ENCODE measurements around the gene DISC1. TPM values are rescaled to one million over a fixed set of nuclear protein-coding genes. Genes with fewer than 3 reads are reported as not detected.

The DISC1 gene
- polyA plus RNA-seq, 1 of the 3 experiments (the other 2 are of a cell fraction): 1.7 TPM

- Histone ChIP-seq H3K79me2 (ENCODE audit: insufficient read depth) (no peaks in the 10 kb centered on the region), H3K4me2 (no peak overlapping the region), H3F3A (replicated peaks; ENCODE audit: insufficient read depth) (no peaks in the 10 kb centered on the region), H3K9me3 (no peaks in the 10 kb centered on the region), H3K36me3 (replicated peaks in 1 of 2; ENCODE audit: control insufficient read depth in 1 of 2, insufficient read depth in 2 of 2, low read length in 1 of 2) (peaks cover 0 to 2% of the 10 kb centered on the region in 2 experiments), H4K20me1 (ENCODE audit: insufficient read depth) (no peaks in the 10 kb centered on the region), H2AFZ (ENCODE audit: low read depth) (no peak overlapping the region), H3K9ac (no peak overlapping the region), H3K9me2 (no peaks in the 10 kb centered on the region; the same call in 1 of the 2 replicates), H3K27ac (ENCODE audit: low read depth in 2 of 2, low read length in 1 of 2) (no peak overlapping the region), H3K27me3 (ENCODE audit: insufficient read depth) (no peaks in the 10 kb centered on the region), H3K4me3 (ENCODE audit: low read depth in 2 of 2, low read length in 1 of 2) (no peak overlapping the region), H3K4me1 (ENCODE audit: control insufficient read depth in 1 of 2, insufficient read depth in 2 of 2, low read depth in 1 of 2, low read length in 1 of 2) (peaks cover 0 to 4% of the 10 kb centered on the region in 2 experiments; a peak in 2 of 4 replicates)
- POLR2A ChIA-PET: no interaction called here
- WGBS (ENCODE audit: low lambda C conversion rate): 62% methylated on average over 1 of the region's 1 CpG
- no peak for TF ChIP-seq MXI1 (IDR thresholded peaks at IDR 0.05; ENCODE audit: low read depth, low read length)
- no peak for TF ChIP-seq RAD21 (IDR thresholded peaks at IDR 0.05; ENCODE audit: low read length)
- no peak for TF ChIP-seq MEF2A (IDR thresholded peaks at IDR 0.05; ENCODE audit: borderline replicate concordance, low read depth)
- no peak for TF ChIP-seq JUND (IDR thresholded peaks at IDR 0.05)
- no peak for TF ChIP-seq IRF3 (IDR thresholded peaks at IDR 0.05; ENCODE audit: low read depth, low read length)
- TF ChIP-seq USF2 (IDR thresholded peaks at IDR 0.05; ENCODE audit: borderline replicate concordance, low read depth, low read length): no peak
- no peak for TF ChIP-seq FOXM1 (IDR thresholded peaks at IDR 0.05; ENCODE audit: low read depth)
- TF ChIP-seq SIN3A (IDR thresholded peaks at IDR 0.05; ENCODE audit: borderline replicate concordance, low read depth, low read length): no peak
- DNase-seq: no peak
- CTCF ChIA-PET: no interaction called here
Measured at GRCh38 chr1:231702331-231702730, 75.7 kb downstream of the DISC1 start.

GRCh38 chr1:231702804-231703203 is 76.2 kb downstream of the DISC1 start:
- no peak for TF ChIP-seq USF2 (IDR thresholded peaks at IDR 0.05; ENCODE audit: borderline replicate concordance, low read depth, low read length)
- TF ChIP-seq FOSL2 (IDR thresholded peaks at IDR 0.05; ENCODE audit: borderline replicate concordance, low read depth): no peak
- TF ChIP-seq CHD2 (IDR thresholded peaks at IDR 0.05; ENCODE audit: low read length, partially characterized antibody): no peak
- TF ChIP-seq NRF1 (IDR thresholded peaks at IDR 0.05; ENCODE audit: low read depth, low read length): no peak
- TF ChIP-seq FOXM1 (IDR thresholded peaks at IDR 0.05; ENCODE audit: low read depth): no peak
- TF ChIP-seq EP300 (IDR thresholded peaks at IDR 0.05; ENCODE audit: borderline replicate concordance in 1 of 2, low read depth in 1 of 2, low read length in 1 of 2): no peak
- TF ChIP-seq YY1 (IDR thresholded peaks at IDR 0.05; ENCODE audit: low read depth): no peak
- TF ChIP-seq USF1 (IDR thresholded peaks at IDR 0.05; ENCODE audit: borderline replicate concordance, low read depth): no peak
- Histone ChIP-seq H3K9me3 (no peaks in the 10 kb centered on the region), H3K4me2 (no peak overlapping the region), H2AFZ (ENCODE audit: low read depth) (no peak overlapping the region), H3K36me3 (replicated peaks in 1 of 2; ENCODE audit: control insufficient read depth in 1 of 2, insufficient read depth in 2 of 2, low read length in 1 of 2) (peaks cover 0 to 2% of the 10 kb centered on the region in 2 experiments), H3K27me3 (ENCODE audit: insufficient read depth) (no peaks in the 10 kb centered on the region), H3K9me2 (no peaks in the 10 kb centered on the region; the same call in 1 of the 2 replicates), H3K4me1 (ENCODE audit: control insufficient read depth in 1 of 2, insufficient read depth in 2 of 2, low read depth in 1 of 2, low read length in 1 of 2) (peaks cover 0 to 4% of the 10 kb centered on the region in 2 experiments; a peak in 2 of 4 replicates), H3K9ac (no peak overlapping the region), H3K27ac (ENCODE audit: low read depth in 2 of 2, low read length in 1 of 2) (no peak overlapping the region), H4K20me1 (ENCODE audit: insufficient read depth) (no peaks in the 10 kb centered on the region), H3K79me2 (ENCODE audit: insufficient read depth) (no peaks in the 10 kb centered on the region), H3K4me3 (ENCODE audit: low read depth in 2 of 2, low read length in 1 of 2) (no peak overlapping the region), H3F3A (replicated peaks; ENCODE audit: insufficient read depth) (no peaks in the 10 kb centered on the region)
- DNase-seq: no peak
- 79% methylated on average over 1 of the region's 1 CpG for WGBS (ENCODE audit: low lambda C conversion rate)
- POLR2A ChIA-PET: no interaction called here
- CTCF ChIA-PET: no interaction called here

Measured in SK-N-SH (cell line).